ENCODE results near the gene FBLN7. TPM values are rescaled to one million over a fixed set of nuclear protein-coding genes. Genes with fewer than 3 reads are reported as not detected.

Gene FBLN7
- total RNA-seq, 1 experiment from 2014 or later: 0.04 TPM

- DNase-seq: no peak
- Histone ChIP-seq H3K36me3 (no peaks in the 10 kb centered on the region), H3K4me1 (peaks cover 6% of the 10 kb centered on the region), H3K27ac (no peak overlapping the region), H3K4me3 (no peak overlapping the region), H3K27me3 (no peaks in the 10 kb centered on the region), H3K9me3 (replicated peaks) (no peaks in the 10 kb centered on the region)
Observed at GRCh38 chr2:112181571-112182290, 43.5 kb downstream of the FBLN7 start.

- no peak overlapping the region for H3K27ac ChIP-seq
- H3K4me3 ChIP-seq: no peak overlapping the region
- H3K9me3 ChIP-seq (replicated peaks): no peaks in the 10 kb centered on the region
- DNase-seq: peak; percentile 73 to 83
- H3K27me3 ChIP-seq: no peaks in the 10 kb centered on the region
- peaks cover 6% of the 10 kb centered on the region for H3K4me1 ChIP-seq
- H3K36me3 ChIP-seq: no peaks in the 10 kb centered on the region
Observed at GRCh38 chr2:112182581-112183034, 44.4 kb downstream of the FBLN7 start.

GRCh38 chr2:112183327-112184025 lies 45.3 kb downstream of the FBLN7 start:
- Histone ChIP-seq H3K36me3 (no peaks in the 10 kb centered on the region), H3K9me3 (replicated peaks) (no peaks in the 10 kb centered on the region), H3K27ac (no peak overlapping the region), H3K4me1 (peaks cover 6% of the 10 kb centered on the region), H3K27me3 (no peaks in the 10 kb centered on the region), H3K4me3 (no peak overlapping the region)
- no peak for DNase-seq

GRCh38 chr2:112184121-112184520 lies 45.9 kb downstream of the FBLN7 start:
- H3K36me3 ChIP-seq: no peaks in the 10 kb centered on the region
- no peak for DNase-seq
- H3K4me3 ChIP-seq: no peak overlapping the region
- peaks cover 6% of the 10 kb centered on the region for H3K4me1 ChIP-seq
- no peak overlapping the region for H3K27ac ChIP-seq
- H3K9me3 ChIP-seq (replicated peaks): no peaks in the 10 kb centered on the region
- H3K27me3 ChIP-seq: no peaks in the 10 kb centered on the region

GRCh38 chr2:112185131-112185530 lies 46.9 kb downstream of the FBLN7 start:
- H3K4me1 ChIP-seq: peaks cover 6% of the 10 kb centered on the region
- H3K9me3 ChIP-seq (replicated peaks): no peaks in the 10 kb centered on the region
- H3K4me3 ChIP-seq: no peak overlapping the region
- no peaks in the 10 kb centered on the region for H3K27me3 ChIP-seq
- no peak for DNase-seq
- H3K27ac ChIP-seq: no peak overlapping the region
- H3K36me3 ChIP-seq: no peaks in the 10 kb centered on the region

GRCh38 chr2:112187046-112187715 lies 49.0 kb downstream of the FBLN7 start:
- no peaks in the 10 kb centered on the region for H3K27me3 ChIP-seq
- H3K4me3 ChIP-seq: no peak overlapping the region
- H3K27ac ChIP-seq: no peak overlapping the region
- no peak for DNase-seq
- no peaks in the 10 kb centered on the region for H3K36me3 ChIP-seq
- no peaks in the 10 kb centered on the region for H3K9me3 ChIP-seq (replicated peaks)
- peaks cover 6% of the 10 kb centered on the region for H3K4me1 ChIP-seq

GRCh38 chr2:112187805-112188596 lies 49.8 kb downstream of the FBLN7 start:
- no peak overlapping the region for H3K4me3 ChIP-seq
- DNase-seq: no peak
- H3K36me3 ChIP-seq: no peaks in the 10 kb centered on the region
- no peak overlapping the region for H3K27ac ChIP-seq
- no peaks in the 10 kb centered on the region for H3K27me3 ChIP-seq
- peaks cover 3% of the 10 kb centered on the region for H3K4me1 ChIP-seq
- H3K9me3 ChIP-seq (replicated peaks): no peaks in the 10 kb centered on the region

- Histone ChIP-seq H3K36me3 (no peaks in the 10 kb centered on the region), H3K27me3 (no peaks in the 10 kb centered on the region), H3K27ac (no peak overlapping the region), H3K9me3 (replicated peaks) (no peaks in the 10 kb centered on the region), H3K4me1 (no peaks in the 10 kb centered on the region), H3K4me3 (no peak overlapping the region)
- no peak for DNase-seq
Observed at GRCh38 chr2:112189001-112189556, 50.9 kb downstream of the FBLN7 start.

- no peak overlapping the region for H3K27ac ChIP-seq
- H3K4me1 ChIP-seq: no peaks in the 10 kb centered on the region
- H3K27me3 ChIP-seq: no peaks in the 10 kb centered on the region
- H3K36me3 ChIP-seq: no peaks in the 10 kb centered on the region
- H3K9me3 ChIP-seq (replicated peaks): no peaks in the 10 kb centered on the region
- no peak overlapping the region for H3K4me3 ChIP-seq
- no peak for DNase-seq
Observed at GRCh38 chr2:112194028-112194427, 55.8 kb downstream of the FBLN7 start.

- no peak overlapping the region for H3K27ac ChIP-seq
- H3K27me3 ChIP-seq: no peaks in the 10 kb centered on the region
- no peak overlapping the region for H3K4me3 ChIP-seq
- H3K9me3 ChIP-seq (replicated peaks): no peaks in the 10 kb centered on the region
- no peak for DNase-seq
- no peaks in the 10 kb centered on the region for H3K36me3 ChIP-seq
- no peaks in the 10 kb centered on the region for H3K4me1 ChIP-seq
Observed at GRCh38 chr2:112194482-112194881, 56.3 kb downstream of the FBLN7 start.

GRCh38 chr2:112195167-112195766 lies 57.1 kb downstream of the FBLN7 start:
- Histone ChIP-seq H3K27ac (no peak overlapping the region), H3K36me3 (no peaks in the 10 kb centered on the region), H3K9me3 (replicated peaks) (no peaks in the 10 kb centered on the region), H3K27me3 (no peaks in the 10 kb centered on the region), H3K4me3 (no peak overlapping the region), H3K4me1 (no peaks in the 10 kb centered on the region)
- DNase-seq: no peak

GRCh38 chr2:112195950-112196349 lies 57.8 kb downstream of the FBLN7 start:
- H3K27ac ChIP-seq: no peak overlapping the region
- no peaks in the 10 kb centered on the region for H3K9me3 ChIP-seq (replicated peaks)
- no peak overlapping the region for H3K4me3 ChIP-seq
- no peak for DNase-seq
- H3K4me1 ChIP-seq: no peaks in the 10 kb centered on the region
- H3K27me3 ChIP-seq: no peaks in the 10 kb centered on the region
- no peaks in the 10 kb centered on the region for H3K36me3 ChIP-seq

- Histone ChIP-seq H3K4me1 (no peaks in the 10 kb centered on the region), H3K27me3 (no peaks in the 10 kb centered on the region), H3K27ac (no peak overlapping the region), H3K9me3 (replicated peaks) (no peaks in the 10 kb centered on the region), H3K4me3 (no peak overlapping the region), H3K36me3 (no peaks in the 10 kb centered on the region)
- peak in 1 of 2 experiments; percentile 54 for DNase-seq
Observed at GRCh38 chr2:112197868-112198267, 59.7 kb downstream of the FBLN7 start.

GRCh38 chr2:112198780-112199179 lies 60.6 kb downstream of the FBLN7 start:
- Histone ChIP-seq H3K4me3 (no peak overlapping the region), H3K27me3 (no peaks in the 10 kb centered on the region), H3K36me3 (no peaks in the 10 kb centered on the region), H3K4me1 (no peaks in the 10 kb centered on the region), H3K27ac (no peak overlapping the region), H3K9me3 (replicated peaks) (no peaks in the 10 kb centered on the region; the same call in none of the 2 replicates)
- no peak for DNase-seq

Measured in SJCRH30 (cell line).